IMR-90 (cell line): ENCODE measurements around the gene EID1. TPM values are rescaled to one million over a fixed set of nuclear protein-coding genes. Genes with fewer than 3 reads are reported as not detected.

Source experiments
- ATAC-seq: fragments of 200-7000 bp; cut with Tn5 transposase; 2 replicates; pipeline ENCODE4 v1.9.1; 2020; ENCODE audit warnings: low read depth, mild to moderate bottlenecking, moderate library complexity
- BruUV-seq: library from RNA; stranded (reverse); fragments of 400-500 nt; replicated peaks from 2 replicates; lab custom pipeline; 2021; lab: Mats Ljungman, UMichigan
- CTCF ChIA-PET: fragments of 300-600 bp; formaldehyde crosslinking; extraction: SDS; loops from one replicate; lab custom pipeline; 2021; ENCODE audit warnings: antibody characterized with exemption; lab: Yijun Ruan, JAX
- POLR2A ChIA-PET: fragments of 300-600 bp; sonication (Branson Sonifier 250); formaldehyde crosslinking; loops from one replicate; lab custom pipeline; 2022; ENCODE audit warnings: antibody characterized with exemption; ENCODE audit not compliant: unreplicated experiment; lab: Charles Lee
- DNase-seq: peaks from one replicate; pipeline ENCODE4 v3.0.0; 2013
- H2AFZ ChIP-seq: replicated peaks from 2 replicates; pipeline ENCODE3; 2013; ENCODE audit warnings: low read length, mild to moderate bottlenecking; ENCODE audit not compliant: poor library complexity
- H2AK5ac ChIP-seq: 2 replicates; pipeline ENCODE4 v1.6.1; 2013; ENCODE audit warnings: low read depth, low read length, inconsistent platforms
- H2AK9ac ChIP-seq: replicated peaks from 2 replicates; pipeline ENCODE3; 2013; ENCODE audit warnings: mild to moderate bottlenecking, low read depth, low read length, moderate library complexity; ENCODE audit not compliant: poor library complexity
- H2BK120ac ChIP-seq: 2 replicates; pipeline ENCODE4 v1.6.1; 2013; ENCODE audit warnings: low read depth, low read length, inconsistent platforms
- H2BK15ac ChIP-seq: 3 replicates; pipeline ENCODE4 v1.6.1; 2013; ENCODE audit warnings: low read depth, low read length, inconsistent platforms
- H2BK20ac ChIP-seq: 2 replicates; pipeline ENCODE4 v1.6.1; 2013; ENCODE audit warnings: low read depth, mild to moderate bottlenecking, inconsistent platforms, low read length, moderate library complexity
- H2BK5ac ChIP-seq: 2 replicates; pipeline ENCODE4 v1.6.1; 2013; ENCODE audit warnings: mild to moderate bottlenecking, low read depth, low read length, inconsistent platforms; ENCODE audit not compliant: poor library complexity, severe bottlenecking
- H3K14ac ChIP-seq: replicated peaks from 2 replicates; pipeline ENCODE4 v1.6.1; 2013; ENCODE audit warnings: low read depth, low read length, inconsistent platforms
- H3K18ac ChIP-seq: 2 replicates; pipeline ENCODE4 v1.6.1; 2013; ENCODE audit warnings: low read depth, low read length, control low read depth
- H3K23ac ChIP-seq: 2 replicates; pipeline ENCODE4 v1.6.1; 2013; ENCODE audit warnings: low read depth, low read length, inconsistent platforms
- H3K27ac ChIP-seq: 2 replicates; pipeline ENCODE4 v1.5.1; 2013; ENCODE audit warnings: mild to moderate bottlenecking, control low read depth, low read length; ENCODE audit not compliant: insufficient read depth
- H3K27me3 ChIP-seq: 2 replicates; pipeline ENCODE4 v1.6.1; 2013; ENCODE audit warnings: low read length; ENCODE audit not compliant: control insufficient read depth, insufficient read depth
- H3K36me3 ChIP-seq: 2 replicates; pipeline ENCODE4 v1.6.1; 2013; ENCODE audit warnings: low read length, mixed read lengths; ENCODE audit not compliant: control insufficient read depth, insufficient read depth
- H3K4ac ChIP-seq: 2 replicates; pipeline ENCODE4 v1.6.1; 2013; ENCODE audit warnings: low read depth, low read length, inconsistent platforms
- H3K4me1 ChIP-seq: 2 replicates; pipeline ENCODE4 v1.6.1; 2013; ENCODE audit warnings: low read length, mixed read lengths; ENCODE audit not compliant: control insufficient read depth, insufficient read depth
- H3K4me2 ChIP-seq: 2 replicates; pipeline ENCODE4 v1.6.1; 2013; ENCODE audit warnings: low read depth, mild to moderate bottlenecking, control low read depth, low read length, moderate library complexity
- H3K4me3 ChIP-seq: 2 replicates; pipeline ENCODE4 v1.5.1; 2013; ENCODE audit warnings: low read depth, mild to moderate bottlenecking, control low read depth, low read length, moderate library complexity; ENCODE audit not compliant: insufficient read depth
- H3K56ac ChIP-seq: 2 replicates; pipeline ENCODE4 v1.6.1; 2013; ENCODE audit warnings: low read length, inconsistent platforms; ENCODE audit not compliant: insufficient read depth; ENCODE audit errors: extremely low read depth
- H3K79me1 ChIP-seq, 2 experiments: 2 replicates each; pipeline ENCODE4 v1.6.1; 2013; ENCODE audit warnings: low read length in 2 of 2, inconsistent platforms in 1 of 2, low read depth in 1 of 2
- H3K9ac ChIP-seq: 2 replicates; pipeline ENCODE4 v1.6.1; 2013; ENCODE audit warnings: low read depth, low read length, control low read depth
- H3K9me1 ChIP-seq: 2 replicates; pipeline ENCODE4 v1.6.1; 2013; ENCODE audit warnings: low read length, inconsistent platforms; ENCODE audit not compliant: insufficient read depth
- H3K9me3 ChIP-seq: 2 replicates; pipeline ENCODE4 v1.6.1; 2013; ENCODE audit warnings: low read length; ENCODE audit not compliant: control insufficient read depth, insufficient read depth
- H4K20me1 ChIP-seq: 2 replicates; pipeline ENCODE4 v1.6.1; 2013; ENCODE audit warnings: low read length, inconsistent platforms; ENCODE audit not compliant: insufficient read depth
- H4K5ac ChIP-seq: 2 replicates; pipeline ENCODE4 v1.6.1; 2013; ENCODE audit warnings: mild to moderate bottlenecking, low read depth, low read length, control low read depth
- H4K8ac ChIP-seq, 2 experiments: 2 replicates each; pipeline ENCODE4 v1.6.1; 2013; ENCODE audit warnings: low read depth in 2 of 2, low read length in 2 of 2, control low read depth in 1 of 2, inconsistent platforms in 1 of 2
- H4K91ac ChIP-seq: 2 replicates; pipeline ENCODE4 v1.6.1; 2013; ENCODE audit warnings: low read depth, low read length, inconsistent platforms; ENCODE audit not compliant: insufficient read depth
- BHLHE40 ChIP-seq: fragments of 150-350 bp; IDR thresholded peaks from 2 replicates; pipeline ENCODE4 v1.6.1; 2016; ENCODE audit warnings: mild to moderate bottlenecking, low read depth, low read length
- FOS ChIP-seq: fragments of 150-350 bp; IDR thresholded peaks from 2 replicates; pipeline ENCODE4 v1.6.1; 2016; ENCODE audit warnings: low read depth, low read length
- NFE2L2 ChIP-seq: fragments of 150-350 bp; IDR thresholded peaks from 2 replicates; pipeline ENCODE4 v1.6.1; 2016; ENCODE audit warnings: low read depth, mild to moderate bottlenecking, low read length
- POLR2A ChIP-seq: IDR thresholded peaks from 2 replicates; pipeline ENCODE4 v1.6.1; 2012; ENCODE audit warnings: mild to moderate bottlenecking, low read depth, low read length
- RAD21 ChIP-seq: IDR thresholded peaks from 2 replicates; pipeline ENCODE4 v1.6.1; 2012; ENCODE audit warnings: low read length, improper control_type of control experiment
- RCOR1 ChIP-seq: IDR thresholded peaks from 2 replicates; pipeline ENCODE4 v1.6.1; 2012; ENCODE audit warnings: mild to moderate bottlenecking, low read length, improper control_type of control experiment; ENCODE audit not compliant: insufficient replicate concordance
- RFX5 ChIP-seq: IDR thresholded peaks from 2 replicates; pipeline ENCODE4 v1.8.0; 2012; ENCODE audit warnings: low read depth, mild to moderate bottlenecking, low read length, moderate library complexity
- SMC3 ChIP-seq: fragments of 150-350 bp; IDR thresholded peaks from 2 replicates; pipeline ENCODE4 v1.6.1; 2016; ENCODE audit warnings: low read depth, mild to moderate bottlenecking, antibody characterized with exemption, low read length, moderate library complexity
- dilution Hi-C: fragments of 300-500 bp; cut with HindIII; formaldehyde crosslinking; loops from one replicate; pipeline ENCODE4 v1.14.3; 2018; ENCODE audit warnings: low sequenced_read_pairs; ENCODE audit not compliant: unreplicated experiment
- in situ Hi-C: fragments of 300-500 bp; cut with MboI; formaldehyde crosslinking; loops from 3 replicates; pipeline ENCODE4 v1.14.3; 2019; ENCODE audit warnings: low sequenced_read_pairs, inconsistent platforms, mixed read lengths
- intact Hi-C: fragments of 100-400 bp; cut with micrococcal nuclease; formaldehyde crosslinking; loops from 2 replicates; pipeline ENCODE4 v1.10.0; 2022
- polyA plus RNA-seq, 3 experiments: library from polyadenylated mRNA; depleted of rRNA; stranded (reverse); fragments of >200 nt; gene quantifications; 2 replicates each; pipeline ENCODE4 v1.2.3, GENCODE V29; 2012; ENCODE audit warnings: low replicate concordance in 1 of 3
- total RNA-seq: library from RNA; depleted of rRNA; stranded (reverse); fragments of >200 nt; gene quantifications from 2 replicates; pipeline ENCODE4 v1.2.3, GENCODE V29; 2012
- TF ChIP-seq, protein P1 (sequence below): conservative IDR thresholded peaks from 2 replicates; pipeline ENCODE4 v1.5.1; 2012; ENCODE audit warnings: mild to moderate bottlenecking, low read depth, low read length, improper control_type of control experiment
- TF ChIP-seq, protein P2 (sequence below): fragments of 150-350 bp; IDR thresholded peaks from 2 replicates; pipeline ENCODE4 v1.6.1; 2017; ENCODE audit warnings: mild to moderate bottlenecking, antibody characterized with exemption, low read length, low read depth

EID1 gene
- total and polyA plus RNA-seq, 2 of the 4 experiments (the other 2 are of a cell fraction) = 147 to 162 TPM

GRCh38 chr15:48851956-48852355 is 26.0 kb upstream of the EID1 start:
- dilution Hi-C loops = no loop called here
- TF ChIP-seq, protein P1, sequence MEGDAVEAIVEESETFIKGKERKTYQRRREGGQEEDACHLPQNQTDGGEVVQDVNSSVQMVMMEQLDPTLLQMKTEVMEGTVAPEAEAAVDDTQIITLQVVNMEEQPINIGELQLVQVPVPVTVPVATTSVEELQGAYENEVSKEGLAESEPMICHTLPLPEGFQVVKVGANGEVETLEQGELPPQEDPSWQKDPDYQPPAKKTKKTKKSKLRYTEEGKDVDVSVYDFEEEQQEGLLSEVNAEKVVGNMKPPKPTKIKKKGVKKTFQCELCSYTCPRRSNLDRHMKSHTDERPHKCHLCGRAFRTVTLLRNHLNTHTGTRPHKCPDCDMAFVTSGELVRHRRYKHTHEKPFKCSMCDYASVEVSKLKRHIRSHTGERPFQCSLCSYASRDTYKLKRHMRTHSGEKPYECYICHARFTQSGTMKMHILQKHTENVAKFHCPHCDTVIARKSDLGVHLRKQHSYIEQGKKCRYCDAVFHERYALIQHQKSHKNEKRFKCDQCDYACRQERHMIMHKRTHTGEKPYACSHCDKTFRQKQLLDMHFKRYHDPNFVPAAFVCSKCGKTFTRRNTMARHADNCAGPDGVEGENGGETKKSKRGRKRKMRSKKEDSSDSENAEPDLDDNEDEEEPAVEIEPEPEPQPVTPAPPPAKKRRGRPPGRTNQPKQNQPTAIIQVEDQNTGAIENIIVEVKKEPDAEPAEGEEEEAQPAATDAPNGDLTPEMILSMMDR = no peak
- TF ChIP-seq RAD21 (no peak), SMC3 (no peak), FOS (no peak), RCOR1 (no peak), POLR2A (no peak), NFE2L2 (no peak), BHLHE40 (no peak), RFX5 (no peak)
- TF ChIP-seq, protein P2, sequence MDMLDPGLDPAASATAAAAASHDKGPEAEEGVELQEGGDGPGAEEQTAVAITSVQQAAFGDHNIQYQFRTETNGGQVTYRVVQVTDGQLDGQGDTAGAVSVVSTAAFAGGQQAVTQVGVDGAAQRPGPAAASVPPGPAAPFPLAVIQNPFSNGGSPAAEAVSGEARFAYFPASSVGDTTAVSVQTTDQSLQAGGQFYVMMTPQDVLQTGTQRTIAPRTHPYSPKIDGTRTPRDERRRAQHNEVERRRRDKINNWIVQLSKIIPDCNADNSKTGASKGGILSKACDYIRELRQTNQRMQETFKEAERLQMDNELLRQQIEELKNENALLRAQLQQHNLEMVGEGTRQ = no peak

More at GRCh38 chr15:48851956-48852355, 26.0 kb upstream of the EID1 start:
- H3K27ac ChIP-seq = no peak overlapping the region
- no peak overlapping the region for H2AFZ ChIP-seq
- no peak overlapping the region for H2BK5ac ChIP-seq
- intact Hi-C loops = no loop called here
- H3K9ac ChIP-seq = no peak overlapping the region
- no peak overlapping the region for H3K18ac ChIP-seq
- no peak overlapping the region for H3K4me3 ChIP-seq
- H3K56ac ChIP-seq = no peak overlapping the region
- CTCF ChIA-PET = no interaction called here
- H4K8ac ChIP-seq = no peak overlapping the region
- no peaks in the 10 kb centered on the region for H4K20me1 ChIP-seq
- no peak overlapping the region for H3K23ac ChIP-seq
- no peaks in the 10 kb centered on the region for H3K9me3 ChIP-seq
- H3K9me1 ChIP-seq = peaks cover 5% of the 10 kb centered on the region; the same call in 1 of the 2 replicates
- peaks cover 0 to 7% of the 10 kb centered on the region in 2 experiments; a peak in 1 of 4 replicates for H3K79me1 ChIP-seq
- H3K4ac ChIP-seq = no peak overlapping the region
- ATAC-seq = no peak
- no peak overlapping the region for H3K4me2 ChIP-seq
- BruUV-seq = no TSS peak
- no peak overlapping the region for H4K91ac ChIP-seq
- no peak overlapping the region for H2BK20ac ChIP-seq
- H3K27me3 ChIP-seq = no peaks in the 10 kb centered on the region
- in situ Hi-C loops = loop anchor here (25.0 kb wide), 1 partner anchor 560 kb away; the partner anchor contains the start of gene FGF7
- H3K36me3 ChIP-seq = peaks cover 2% of the 10 kb centered on the region; the same call in 1 of the 2 replicates
- H2AK9ac ChIP-seq = no peak overlapping the region
- POLR2A ChIA-PET = no interaction called here
- H2BK15ac ChIP-seq = no peak overlapping the region
- H3K14ac ChIP-seq = no peak overlapping the region
- H4K5ac ChIP-seq = no peak overlapping the region
- peaks cover 5% of the 10 kb centered on the region for H3K4me1 ChIP-seq
- no peak overlapping the region for H2BK120ac ChIP-seq
- DNase-seq = no peak
- no peak overlapping the region for H2AK5ac ChIP-seq
